HepG2 (cell line): ENCODE measurements around the gene NEURL3. TPM values are rescaled to one million over a fixed set of nuclear protein-coding genes. Genes with fewer than 3 reads are reported as not detected.

Source experiments
- ATAC-seq: fragments of 200-7000 bp; cut with Tn5 transposase; 3 replicates; pipeline ENCODE4 v1.9.1; 2020; ENCODE audit warnings: mild to moderate bottlenecking, moderate library complexity
- BruUV-seq: library from RNA; stranded (reverse); fragments of 400-500 nt; replicated peaks from 2 replicates; lab custom pipeline; 2021; lab: Mats Ljungman, UMichigan
- CTCF ChIA-PET: fragments of 300-600 bp; formaldehyde crosslinking; extraction: SDS; loops from one replicate; lab custom pipeline; 2021; ENCODE audit warnings: low total read pairs, inconsistent platforms, low intra/inter-chr PET ratio; lab: Yijun Ruan, JAX
- POLR2A ChIA-PET: fragments of 350-600 bp; sonication (Branson Sonifier 250); formaldehyde crosslinking; loops from one replicate; lab custom pipeline; 2020; ENCODE audit warnings: antibody characterized with exemption, inconsistent platforms; lab: Yijun Ruan, JAX
- DNase-seq: peaks from one replicate; pipeline ENCODE4 v3.0.0-alpha.2; 2015; ENCODE audit warnings: low spot score
- FAIRE-seq: peaks from 3 replicates; lab custom pipeline; 2011; peaks lifted over from hg19 to GRCh38; lab: Jason Lieb, UNC
- H2AFZ ChIP-seq: one replicate; pipeline ENCODE4 v1.6.1; 2011; ENCODE audit warnings: low read length, inconsistent platforms
- H3K27ac ChIP-seq: fragments of 300-600 bp; 3 replicates; pipeline ENCODE4 v1.8.0; 2011; ENCODE audit warnings: mixed run types, mild to moderate bottlenecking, mixed read lengths, low read length, inconsistent platforms; ENCODE audit not compliant: insufficient read depth; ENCODE audit errors: extremely low read length
- H3K27me3 ChIP-seq, 2 experiments: fragments of 200-600 bp in 1 of 2; 2 replicates in 1 of 2; 3 replicates in 1 of 2; pipeline versions ENCODE4 v1.6.0 to v1.8.0; 2011; ENCODE audit warnings: low read length in 2 of 2, mild to moderate bottlenecking in 2 of 2, moderate library complexity in 2 of 2, inconsistent platforms in 1 of 2; ENCODE audit not compliant: insufficient read depth in 2 of 2, control insufficient read depth in 1 of 2
- H3K36me3 ChIP-seq, 2 experiments: fragments of 200-600 bp in 1 of 2; replicated peaks in 1 of 2; 2 replicates in 1 of 2; 3 replicates in 1 of 2; pipeline versions ENCODE4 v1.5.1 to v1.8.0; 2011; ENCODE audit warnings: low read length in 2 of 2, inconsistent platforms in 1 of 2; ENCODE audit not compliant: insufficient read depth in 2 of 2, control insufficient read depth in 1 of 2
- H3K4me1 ChIP-seq: 2 replicates; pipeline ENCODE4 v1.5.1; 2012; ENCODE audit warnings: low read length, inconsistent platforms; ENCODE audit not compliant: insufficient read depth
- H3K4me2 ChIP-seq: 2 replicates; pipeline ENCODE4 v1.6.0; 2011; ENCODE audit warnings: low read depth, low read length, inconsistent platforms
- H3K4me3 ChIP-seq, 3 experiments: fragments of 200-600 bp in 1 of 3; sonication (generic), shearing (Covaris generic) in 1 of 3; replicated peaks in 1 of 3; 2 replicates each; pipeline ENCODE4 v1.5.1; 2011 to 2016; ENCODE audit warnings: low read length in 3 of 3, inconsistent platforms in 2 of 3, low read depth in 2 of 3, mild to moderate bottlenecking in 2 of 3, control low read depth in 1 of 3, mixed read lengths in 1 of 3; ENCODE audit not compliant: insufficient read depth in 1 of 3
- H3K79me2 ChIP-seq: one replicate; pipeline ENCODE4 v1.6.1; 2011; ENCODE audit warnings: low read length, inconsistent platforms; ENCODE audit not compliant: insufficient read depth
- H3K9ac ChIP-seq: 2 replicates; pipeline ENCODE4 v1.6.0; 2011; ENCODE audit warnings: mild to moderate bottlenecking, low read depth, low read length, inconsistent platforms; ENCODE audit not compliant: insufficient read depth
- H3K9me3 ChIP-seq: 2 replicates; pipeline ENCODE4 v1.5.1; 2012; ENCODE audit warnings: mild to moderate bottlenecking, low read length
- H4K20me1 ChIP-seq: 2 replicates; pipeline ENCODE4 v1.6.0; 2011; ENCODE audit warnings: inconsistent platforms, mild to moderate bottlenecking, low read length, moderate library complexity; ENCODE audit not compliant: insufficient read depth
- CEBPB ChIP-seq: IDR thresholded peaks from 2 replicates; pipeline ENCODE4 v1.6.1; 2011; ENCODE audit warnings: low read depth, low read length, improper control_type of control experiment, borderline replicate concordance
- EP300 ChIP-seq, 3 experiments: sonication (generic) in 1 of 3; formaldehyde crosslinking in 1 of 3; IDR thresholded peaks; 2 replicates each; pipeline versions ENCODE4 v1.5.1 to v1.6.1; 2011 to 2020; ENCODE audit warnings: low read depth in 2 of 3, low read length in 2 of 3, borderline replicate concordance in 1 of 3, improper control_type of control experiment in 1 of 3, mild to moderate bottlenecking in 1 of 3, missing genetic modification reagents in 1 of 3, moderate library complexity in 1 of 3
- ETV5 ChIP-seq: IDR thresholded peaks from 2 replicates; pipeline ENCODE4 v1.6.1; 2018; ENCODE audit warnings: missing biosample characterization, missing genetic modification reagents, inconsistent platforms, borderline replicate concordance
- FOSL2 ChIP-seq: sonication (generic); formaldehyde crosslinking; IDR thresholded peaks from 2 replicates; pipeline ENCODE4 v1.4.0; 2020; ENCODE audit warnings: missing genetic modification reagents
- FOXO4 ChIP-seq: sonication (generic); formaldehyde crosslinking; conservative IDR thresholded peaks from 2 replicates; pipeline ENCODE4 v1.8.1; 2023; ENCODE audit warnings: missing genetic modification reagents
- GATAD2A ChIP-seq: IDR thresholded peaks from 2 replicates; pipeline ENCODE4 v1.6.1; 2016
- NCOA1 ChIP-seq: sonication (generic); formaldehyde crosslinking; IDR thresholded peaks from 2 replicates; pipeline ENCODE4 v1.9.0; 2021; ENCODE audit warnings: missing genetic modification reagents
- RBM39 ChIP-seq: fragments of 200-400 bp; formaldehyde crosslinking; IDR thresholded peaks from one replicate; pipeline ENCODE4 v1.6.1; 2018; ENCODE audit warnings: antibody characterized with exemption, mild to moderate bottlenecking, low read depth, low read length; ENCODE audit not compliant: poor library complexity, severe bottlenecking
- ZNF337 ChIP-seq: sonication (generic); formaldehyde crosslinking; IDR thresholded peaks from 2 replicates; pipeline ENCODE4 v1.5.1; 2020; ENCODE audit warnings: missing genetic modification reagents, low read depth, mild to moderate bottlenecking, borderline replicate concordance
- ZNF431 ChIP-seq: sonication (generic); formaldehyde crosslinking; IDR thresholded peaks from 2 replicates; pipeline ENCODE4 v1.9.0; 2022; ENCODE audit warnings: missing genetic modification reagents, low read depth, mild to moderate bottlenecking, borderline replicate concordance
- ZNF543 ChIP-seq: sonication (generic); formaldehyde crosslinking; IDR thresholded peaks from 2 replicates; pipeline ENCODE4 v1.4.0; 2020; ENCODE audit warnings: mild to moderate bottlenecking, missing genetic modification reagents
- ZNF646 ChIP-seq: sonication (generic); formaldehyde crosslinking; IDR thresholded peaks from 2 replicates; pipeline ENCODE4 v1.9.0; 2021; ENCODE audit warnings: mild to moderate bottlenecking, missing genetic modification reagents
- WGBS: methylation state at CpG from one replicate; pipeline ENCODE4 v1.1.6; 2017; ENCODE audit warnings: low lambda C conversion rate; 5-methylcytosine and 5-hydroxymethylcytosine counted together
- in situ Hi-C: cut with HindIII; loops from 2 replicates; pipeline ENCODE4 v1.10.0; 2017; ENCODE audit warnings: low pct_unique_long_range_greater_than_20kb; ENCODE audit not compliant: extremely low pct_ligation_motif_present
- intact Hi-C: fragments of 100-400 bp; cut with micrococcal nuclease; formaldehyde crosslinking; loops from one replicate; pipeline ENCODE4 v1.10.0; 2022; ENCODE audit not compliant: unreplicated experiment
- polyA plus RNA-seq, 8 experiments: library from polyadenylated mRNA; depleted of rRNA in 3 of 8; stranded (reverse) in 7 of 8; unstranded in 1 of 8; fragments of >200 nt; fragmentation: Illumina TruSeq in 4 of 8; extraction: Trizol in 4 of 8; gene quantifications; 2 replicates each; pipeline versions ENCODE4 v1.2.1 to v1.2.3, GENCODE V29; 2011 to 2016; ENCODE audit warnings: low read depth in 4 of 8, missing spikeins in 1 of 8, mixed read lengths in 1 of 8; ENCODE audit not compliant: insufficient read depth in 1 of 8
- total RNA-seq, 5 experiments: library from RNA; depleted of rRNA; stranded (reverse); fragments of >200 nt; fragmentation: Illumina TruSeq; extraction: Trizol; gene quantifications; 2 replicates each; pipeline ENCODE4 v1.2.3, GENCODE V29; 2016; ENCODE audit warnings: low read depth in 1 of 5
- TF ChIP-seq, protein P1 (sequence below): sonication (generic); formaldehyde crosslinking; IDR thresholded peaks from 2 replicates; pipeline ENCODE4 v1.4.0; 2020; ENCODE audit warnings: mild to moderate bottlenecking, low read depth, missing genetic modification reagents

The NEURL3 gene
- total and polyA plus RNA-seq, 2 of the 13 experiments (the other 11 are each of a cell fraction or from before 2014, with no cell fraction given): 0.16 to 1.2 TPM

DNA sequence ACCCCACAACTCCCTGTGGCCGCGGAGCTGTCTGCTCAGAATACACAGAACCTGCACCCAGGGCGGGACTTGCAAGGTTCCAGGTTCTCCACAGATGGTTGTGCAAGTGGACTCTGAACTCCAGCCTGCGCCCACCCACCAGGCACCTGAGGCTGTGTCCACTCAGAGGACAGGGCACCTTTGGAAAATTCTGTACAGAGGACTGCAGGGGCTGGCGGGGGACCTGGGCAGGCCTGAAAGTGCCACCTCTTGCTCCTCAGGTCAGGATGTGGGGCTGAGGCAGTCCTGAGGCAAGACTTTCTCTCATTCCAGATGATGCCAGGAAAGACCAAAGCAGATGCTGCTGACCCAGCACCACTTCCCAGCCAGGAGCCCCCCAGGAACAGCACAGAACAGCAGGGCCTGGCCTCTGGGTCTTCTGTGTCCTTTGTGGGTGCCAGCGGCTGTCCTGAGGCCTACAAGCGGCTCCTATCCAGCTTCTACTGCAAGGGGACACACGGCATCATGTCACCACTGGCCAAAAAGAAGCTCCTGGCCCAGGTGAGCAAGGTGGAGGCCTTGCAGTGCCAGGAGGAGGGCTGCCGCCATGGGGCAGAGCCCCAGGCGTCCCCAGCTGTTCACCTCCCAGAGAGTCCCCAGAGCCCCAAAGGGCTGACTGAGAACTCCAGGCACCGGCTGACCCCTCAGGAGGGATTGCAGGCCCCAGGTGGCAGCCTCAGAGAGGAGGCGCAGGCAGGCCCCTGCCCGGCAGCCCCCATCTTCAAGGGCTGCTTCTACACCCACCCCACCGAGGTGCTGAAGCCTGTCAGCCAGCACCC lies 45.8 kb upstream of the NEURL3 start:
- CTCF ChIA-PET: interaction anchor here (0.8 to 1.7 kb wide), 3 partner anchors 14 to 209 kb away, joined by 3 to 5 read pairs (median 3); partner anchors contain the start of gene CNNM4
- Histone ChIP-seq H3K27ac (peak overlapping the region; percentile 80), H3K9ac (peak overlapping the region; percentile 74), H3K4me1 (peaks cover 50% of the 10 kb centered on the region), H3K4me3 (peak overlapping the region; percentile 45 to 78 (median 66); a peak in 5 of 6 replicates), H3K79me2 (no peaks in the 10 kb centered on the region), H2AFZ (no peak overlapping the region), H3K36me3 (no peaks in the 10 kb centered on the region; a peak in 1 of 5 replicates), H4K20me1 (no peaks in the 10 kb centered on the region), H3K27me3 (no peaks in the 10 kb centered on the region), H3K4me2 (peak overlapping the region; percentile 89), H3K9me3 (no peaks in the 10 kb centered on the region)
- ATAC-seq (peak; percentile 13), FAIRE-seq (peak; percentile 64), DNase-seq (peak; percentile 63)
- 75% methylated on average over 10 of the region's 14 CpGs for WGBS
- POLR2A ChIA-PET: interaction anchor here (0.9 to 2.2 kb wide), 9 partner anchors 13 to 561 kb away, joined by 4 to 18 read pairs (median 4); partner anchors contain the start of genes CNNM3 and CNNM4
- intact Hi-C loops: loop anchor here (1.0 to 5.0 kb wide), 5 partner anchors 51 to 409 kb away; no protein-coding TSS in a partner anchor
- BruUV-seq: TSS peak; percentile 70
- in situ Hi-C loops: no loop called here
- TF ChIP-seq ZNF431 (CRISPR knock-in tag): 0 out of 2 replicates have a peak, but pooled peaks have one; percentile 0
- TF ChIP-seq ZNF543 (CRISPR knock-in tag): no peak
- TF ChIP-seq CEBPB: peak; percentile 71
- TF ChIP-seq FOXO4 (CRISPR knock-in tag): 0 out of 2 replicates have a peak, but pooled peaks have one; percentile 75
- TF ChIP-seq ZNF646 (CRISPR knock-in tag): no peak
- TF ChIP-seq EP300 (IDR thresholded peaks at IDR 0.05; ENCODE audit: low read depth in 2 of 2, low read length in 2 of 2): peak in 1 of 2 experiments; percentile 47; a peak in 2 of 4 replicates
- no peak for TF ChIP-seq EP300 (CRISPR knock-in tag; IDR thresholded peaks at IDR 0.05; ENCODE audit: borderline replicate concordance)
- TF ChIP-seq, protein P1, sequence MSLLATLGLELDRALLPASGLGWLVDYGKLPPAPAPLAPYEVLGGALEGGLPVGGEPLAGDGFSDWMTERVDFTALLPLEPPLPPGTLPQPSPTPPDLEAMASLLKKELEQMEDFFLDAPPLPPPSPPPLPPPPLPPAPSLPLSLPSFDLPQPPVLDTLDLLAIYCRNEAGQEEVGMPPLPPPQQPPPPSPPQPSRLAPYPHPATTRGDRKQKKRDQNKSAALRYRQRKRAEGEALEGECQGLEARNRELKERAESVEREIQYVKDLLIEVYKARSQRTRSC: 0 out of 2 replicates have a peak, but pooled peaks have one; percentile 48
- TF ChIP-seq ZNF337 (CRISPR knock-in tag): no peak
- peak; percentile 34; the same call in 1 of the 2 replicates for TF ChIP-seq FOSL2 (CRISPR knock-in tag)
- no peak for TF ChIP-seq RBM39
- no peak for TF ChIP-seq ETV5 (CRISPR knock-in tag)
- peak; percentile 13 for TF ChIP-seq NCOA1 (CRISPR knock-in tag)
- peak; percentile 70 for TF ChIP-seq GATAD2A (CRISPR knock-in tag)
